ENCODE measurements around the gene HMGN2. TPM values are rescaled to one million over a fixed set of nuclear protein-coding genes. Genes with fewer than 3 reads are reported as not detected.
A peak's percentile ranks its signal among the peaks of the same experiment; 100 is the strongest.

The HMGN2 gene
- total RNA-seq, 1 donor from 2014 or later = 964 TPM

DNA sequence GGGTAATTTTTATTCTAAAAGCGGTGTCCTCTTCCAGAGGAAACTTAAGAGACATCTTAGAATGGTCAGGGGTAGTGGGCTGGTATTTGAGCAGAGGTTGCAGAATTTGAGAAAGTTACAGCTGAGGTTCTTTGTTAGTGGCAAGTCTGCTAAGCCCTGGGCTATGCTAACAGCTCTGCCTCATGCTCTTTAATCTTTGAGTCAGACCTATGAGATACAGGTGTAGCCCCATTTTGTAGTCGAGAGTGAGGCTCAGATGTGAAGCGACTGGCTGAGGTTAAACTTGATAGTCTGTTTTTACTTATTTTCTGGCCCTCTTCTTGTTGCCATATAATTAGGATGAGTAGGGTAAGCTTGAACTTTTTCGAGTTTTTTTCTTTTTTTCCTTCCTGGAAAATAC, 4.7 kb downstream of the HMGN2 start:
- no peak overlapping the region for H3K4me3 ChIP-seq
- Mint-ChIP-seq H3K4me1 (peaks cover 26% of the 10 kb centered on the region), H3K27ac (no peak overlapping the region), H3K27me3 (ENCODE audit: insufficient read depth, low read depth) (peaks cover 5% of the 10 kb centered on the region), H3K36me3 (peaks cover 49% of the 10 kb centered on the region), H3K4me3 (no peak overlapping the region), H3K9me3 (no peaks in the 10 kb centered on the region)
- DNase-seq (ENCODE audit: low spot score) = no peak
- no peak overlapping the region for H2AFZ ChIP-seq (replicated peaks)
- peaks cover 67% of the 10 kb centered on the region for H3F3A ChIP-seq (ENCODE audit: low read depth)
- no peaks in the 10 kb centered on the region for H3K9me3 ChIP-seq (ENCODE audit: low read depth)
- peaks cover 32% of the 10 kb centered on the region for H3K36me3 ChIP-seq
- peak overlapping the region; percentile 19 for H3K27ac ChIP-seq
- H3K4me1 ChIP-seq = peaks cover 15% of the 10 kb centered on the region
- H3K27me3 ChIP-seq = no peaks in the 10 kb centered on the region
- no peak overlapping the region for H3K4me2 ChIP-seq
- H3K79me2 ChIP-seq (ENCODE audit: low read depth) = peaks cover 42% of the 10 kb centered on the region
- no peak overlapping the region for H3K9ac ChIP-seq
- TF ChIP-seq, protein P1, sequence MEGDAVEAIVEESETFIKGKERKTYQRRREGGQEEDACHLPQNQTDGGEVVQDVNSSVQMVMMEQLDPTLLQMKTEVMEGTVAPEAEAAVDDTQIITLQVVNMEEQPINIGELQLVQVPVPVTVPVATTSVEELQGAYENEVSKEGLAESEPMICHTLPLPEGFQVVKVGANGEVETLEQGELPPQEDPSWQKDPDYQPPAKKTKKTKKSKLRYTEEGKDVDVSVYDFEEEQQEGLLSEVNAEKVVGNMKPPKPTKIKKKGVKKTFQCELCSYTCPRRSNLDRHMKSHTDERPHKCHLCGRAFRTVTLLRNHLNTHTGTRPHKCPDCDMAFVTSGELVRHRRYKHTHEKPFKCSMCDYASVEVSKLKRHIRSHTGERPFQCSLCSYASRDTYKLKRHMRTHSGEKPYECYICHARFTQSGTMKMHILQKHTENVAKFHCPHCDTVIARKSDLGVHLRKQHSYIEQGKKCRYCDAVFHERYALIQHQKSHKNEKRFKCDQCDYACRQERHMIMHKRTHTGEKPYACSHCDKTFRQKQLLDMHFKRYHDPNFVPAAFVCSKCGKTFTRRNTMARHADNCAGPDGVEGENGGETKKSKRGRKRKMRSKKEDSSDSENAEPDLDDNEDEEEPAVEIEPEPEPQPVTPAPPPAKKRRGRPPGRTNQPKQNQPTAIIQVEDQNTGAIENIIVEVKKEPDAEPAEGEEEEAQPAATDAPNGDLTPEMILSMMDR (IDR thresholded peaks at IDR 0.05) = no peak
- no peak for TF ChIP-seq EZH2 (IDR thresholded peaks at IDR 0.05)
- no peak for TF ChIP-seq EZH2phosphoT487 (IDR thresholded peaks at IDR 0.05)
- H4K20me1 ChIP-seq (ENCODE audit: low read depth) = peaks cover 44% of the 10 kb centered on the region

- Histone ChIP-seq H3K79me2 (ENCODE audit: low read depth) (peaks cover 40% of the 10 kb centered on the region), H3K9me3 (ENCODE audit: low read depth) (no peaks in the 10 kb centered on the region), H3K4me3 (no peak overlapping the region), H4K20me1 (ENCODE audit: low read depth) (peaks cover 43% of the 10 kb centered on the region), H2AFZ (replicated peaks) (no peak overlapping the region), H3K9ac (no peak overlapping the region), H3K27me3 (no peaks in the 10 kb centered on the region), H3K4me2 (no peak overlapping the region), H3K36me3 (peaks cover 32% of the 10 kb centered on the region), H3F3A (ENCODE audit: low read depth) (peaks cover 68% of the 10 kb centered on the region), H3K27ac (peak overlapping the region; percentile 19), H3K4me1 (peaks cover 15% of the 10 kb centered on the region)
- H3K27me3 Mint-ChIP-seq (ENCODE audit: insufficient read depth, low read depth) = peaks cover 7% of the 10 kb centered on the region
- no peak for DNase-seq (ENCODE audit: low spot score)
- no peaks in the 10 kb centered on the region for H3K9me3 Mint-ChIP-seq
- peaks cover 26% of the 10 kb centered on the region for H3K4me1 Mint-ChIP-seq
- H3K27ac Mint-ChIP-seq = no peak overlapping the region
- H3K36me3 Mint-ChIP-seq = peaks cover 49% of the 10 kb centered on the region
- no peak overlapping the region for H3K4me3 Mint-ChIP-seq
- no peak for TF ChIP-seq EZH2phosphoT487 (IDR thresholded peaks at IDR 0.05)
- no peak for TF ChIP-seq EZH2 (IDR thresholded peaks at IDR 0.05)
- TF ChIP-seq, protein P1 (IDR thresholded peaks at IDR 0.05) = no peak
Observed at GRCh38 chr1:26477446-26478152, 5.4 kb downstream of the HMGN2 start.

GRCh38 chr1:26478159-26478558, 5.9 kb downstream of the HMGN2 start:
- no peak overlapping the region for H3K27ac ChIP-seq
- peaks cover 34% of the 10 kb centered on the region for H3K79me2 ChIP-seq (ENCODE audit: low read depth)
- peaks cover 42% of the 10 kb centered on the region for H4K20me1 ChIP-seq (ENCODE audit: low read depth)
- H3K4me3 Mint-ChIP-seq = no peak overlapping the region
- H3K9me3 ChIP-seq (ENCODE audit: low read depth) = no peaks in the 10 kb centered on the region
- no peaks in the 10 kb centered on the region for H3K27me3 ChIP-seq
- no peak overlapping the region for H3K27ac Mint-ChIP-seq
- H2AFZ ChIP-seq (replicated peaks) = no peak overlapping the region
- H3K4me2 ChIP-seq = no peak overlapping the region
- H3K4me1 Mint-ChIP-seq = peaks cover 25% of the 10 kb centered on the region
- no peaks in the 10 kb centered on the region for H3K9me3 Mint-ChIP-seq
- no peak for DNase-seq (ENCODE audit: low spot score)
- H3K4me3 ChIP-seq = no peak overlapping the region
- TF ChIP-seq, protein P1 (IDR thresholded peaks at IDR 0.05) = no peak
- H3F3A ChIP-seq (ENCODE audit: low read depth) = peaks cover 71% of the 10 kb centered on the region
- no peak overlapping the region for H3K9ac ChIP-seq
- H3K27me3 Mint-ChIP-seq (ENCODE audit: insufficient read depth, low read depth) = peaks cover 7% of the 10 kb centered on the region
- peaks cover 15% of the 10 kb centered on the region for H3K4me1 ChIP-seq
- peaks cover 48% of the 10 kb centered on the region for H3K36me3 Mint-ChIP-seq
- H3K36me3 ChIP-seq = peaks cover 32% of the 10 kb centered on the region

Measured in neural progenitor cell (in vitro differentiated cells).